K562 (cell line): ENCODE data around the gene FOSL2. TPM values are rescaled to one million over a fixed set of nuclear protein-coding genes. Genes with fewer than 3 reads are reported as not detected.

Experiments
- ATAC-seq: fragments of 200-7000 bp; cut with Tn5 transposase; 3 replicates; pipeline ENCODE4 v1.9.1; 2020; ENCODE audit warnings: moderate library complexity
- BruUV-seq: library from RNA; stranded (reverse); fragments of 400-500 nt; replicated peaks from 2 replicates; lab custom pipeline; 2021; lab: Mats Ljungman, UMichigan
- CTCF ChIA-PET: fragments of 300-600 bp; formaldehyde crosslinking; extraction: SDS; loops from one replicate; lab custom pipeline; 2021; ENCODE audit warnings: low intra/inter-chr PET ratio; lab: Yijun Ruan, JAX
- POLR2A ChIA-PET: fragments of 300-600, 350-650 bp; sonication (Branson Sonifier 250); formaldehyde crosslinking; extraction: SDS; loops from one replicate; lab custom pipeline; 2021; ENCODE audit warnings: antibody characterized with exemption, inconsistent platforms; lab: Yijun Ruan, JAX
- DNase-seq, 4 experiments: peaks; one replicate each; pipeline versions ENCODE4 v3.0.0 to v3.0.0-alpha.2; 2011 to 2018; ENCODE audit warnings: low spot score in 3 of 4, mixed read lengths in 3 of 4; ENCODE audit errors: extremely low read depth in 1 of 4
- FAIRE-seq: peaks from 2 replicates; lab custom pipeline; 2011; peaks lifted over from hg19 to GRCh38; lab: Jason Lieb, UNC
- H2AFZ ChIP-seq: 2 replicates; pipeline ENCODE4 v1.6.0; 2011; ENCODE audit warnings: low read depth, low read length, control low read depth, inconsistent platforms
- H3K27ac ChIP-seq: fragments of 200-600 bp; 3 replicates; pipeline ENCODE4 v1.8.0; 2011; ENCODE audit warnings: low read depth, mild to moderate bottlenecking, control low read depth, inconsistent platforms, low read length, moderate library complexity, mixed read lengths; ENCODE audit errors: extremely low read depth
- H3K27me3 ChIP-seq, 2 experiments: fragments of 300-600 bp in 1 of 2; 2 replicates in 1 of 2; 3 replicates in 1 of 2; pipeline versions ENCODE4 v1.6.0 to v1.8.0; 2011; ENCODE audit warnings: inconsistent platforms in 2 of 2, low read length in 2 of 2, mild to moderate bottlenecking in 1 of 2, mixed read lengths in 1 of 2, moderate library complexity in 1 of 2; ENCODE audit not compliant: control insufficient read depth in 2 of 2, insufficient read depth in 2 of 2
- H3K36me3 ChIP-seq: fragments of 300-600 bp; 3 replicates; pipeline ENCODE4 v1.8.0; 2011; ENCODE audit warnings: mild to moderate bottlenecking, low read length, inconsistent platforms; ENCODE audit not compliant: control insufficient read depth, insufficient read depth
- H3K4me1 ChIP-seq, 2 experiments: fragments of 200-600 bp in 1 of 2; replicated peaks in 1 of 2; 2 replicates in 1 of 2; 3 replicates in 1 of 2; pipeline versions ENCODE4 v1.5.1 to v1.8.0; 2011; ENCODE audit warnings: inconsistent platforms in 2 of 2, low read length in 2 of 2, mild to moderate bottlenecking in 1 of 2, mixed read lengths in 1 of 2, moderate library complexity in 1 of 2; ENCODE audit not compliant: control insufficient read depth in 2 of 2, insufficient read depth in 2 of 2
- H3K4me2 ChIP-seq: 2 replicates; pipeline ENCODE4 v1.6.1; 2011; ENCODE audit warnings: low read length, control low read depth, inconsistent platforms, mixed read lengths; ENCODE audit not compliant: insufficient read depth
- H3K4me3 ChIP-seq: fragments of 200-600 bp; sonication (generic), shearing (Covaris generic); 2 replicates; pipeline ENCODE4 v1.5.1; 2016; ENCODE audit warnings: control low read depth, inconsistent platforms
- H3K79me2 ChIP-seq: fragments of 200-600 bp; 3 replicates; pipeline ENCODE4 v1.8.0; 2011; ENCODE audit warnings: low read length, inconsistent platforms; ENCODE audit not compliant: control insufficient read depth, insufficient read depth
- H3K9ac ChIP-seq, 2 experiments: 2 replicates each; pipeline versions ENCODE4 v1.6.0 to v1.6.1; 2011; ENCODE audit warnings: low read depth in 2 of 2, low read length in 2 of 2, control low read depth in 1 of 2, inconsistent platforms in 1 of 2, mild to moderate bottlenecking in 1 of 2, mixed read lengths in 1 of 2; ENCODE audit not compliant: insufficient read depth in 1 of 2
- H3K9me1 ChIP-seq: one replicate; pipeline ENCODE4 v1.6.0; 2011; ENCODE audit warnings: inconsistent platforms, mild to moderate bottlenecking, low read length, moderate library complexity; ENCODE audit not compliant: control insufficient read depth, insufficient read depth
- H3K9me3 ChIP-seq: replicated peaks from 2 replicates; pipeline ENCODE4 v1.5.1; 2011; ENCODE audit warnings: low read depth, low read length, inconsistent platforms; ENCODE audit not compliant: control insufficient read depth, insufficient read depth
- H4K20me1 ChIP-seq: replicated peaks from 2 replicates; pipeline ENCODE4 v1.6.1; 2011; ENCODE audit warnings: low read length, inconsistent platforms, mixed read lengths; ENCODE audit not compliant: control insufficient read depth, insufficient read depth
- CTBP1 ChIP-seq: fragments of 450-650 bp; IDR thresholded peaks from 2 replicates; pipeline ENCODE4 v1.6.1; 2016; ENCODE audit warnings: borderline replicate concordance
- EHMT2 ChIP-seq: fragments of 450-650 bp; IDR thresholded peaks from 2 replicates; pipeline ENCODE4 v1.6.1; 2018; ENCODE audit warnings: antibody characterized with exemption
- EP300 ChIP-seq: IDR thresholded peaks from 2 replicates; pipeline ENCODE4 v1.6.1; 2012; ENCODE audit warnings: low read length, improper control_type of control experiment
- ESRRB ChIP-seq: fragments of 250-450 bp; sonication (Bioruptor Pico); IDR thresholded peaks from 2 replicates; pipeline ENCODE4 v1.5.0; 2020; ENCODE audit warnings: mild to moderate bottlenecking, moderate library complexity, borderline replicate concordance
- IRF2 ChIP-seq: sonication (generic); formaldehyde crosslinking; IDR thresholded peaks from 2 replicates; pipeline ENCODE4 v1.8.1; 2022; ENCODE audit warnings: mild to moderate bottlenecking, missing genetic modification reagents
- JUNB ChIP-seq: fragments of 450-650 bp; formaldehyde crosslinking; conservative IDR thresholded peaks from 2 replicates; pipeline ENCODE4 v1.4.0; 2020; ENCODE audit warnings: mild to moderate bottlenecking
- ZNF175 ChIP-seq: fragments of 200-800 bp; sonication (Bioruptor generic); IDR thresholded peaks from 2 replicates; pipeline ENCODE4 v1.6.1; 2016; ENCODE audit warnings: low read depth, mild to moderate bottlenecking, missing genetic modification characterization, missing compliant biosample characterization
- ZNF253 ChIP-seq: fragments of 250-450 bp; sonication (Bioruptor Pico); conservative IDR thresholded peaks from 2 replicates; pipeline ENCODE4 v1.6.1; 2021; ENCODE audit warnings: mild to moderate bottlenecking
- WGBS: fragments of 100-300 bp; shearing (Covaris generic); methylation state at CpG from one replicate; pipeline ENCODE4 v1.1.6; 2016; ENCODE audit warnings: low coverage, mixed read lengths; ENCODE audit not compliant: insufficient coverage; ENCODE audit errors: missing lambda C conversion rate; 5-methylcytosine and 5-hydroxymethylcytosine counted together
- in situ Hi-C: fragments of 300-500 bp; cut with MboI; formaldehyde crosslinking; loops from 4 replicates; pipeline ENCODE4 v1.15.0; 2018; ENCODE audit warnings: inconsistent platforms, mixed read lengths
- intact Hi-C: fragments of 100-400 bp; cut with micrococcal nuclease; formaldehyde crosslinking; loops from 2 replicates; pipeline ENCODE4 v1.14.2; 2022
- polyA plus RNA-seq, 8 experiments: library from polyadenylated mRNA; depleted of rRNA in 4 of 8; stranded (reverse) in 5 of 8; unstranded in 3 of 8; fragments of >200 nt; fragmentation: Nextera tagmentation in 2 of 8; fragmentation: Illumina TruSeq in 1 of 8; extraction: Ambion mirVana in 2 of 8; extraction: Trizol in 1 of 8; gene quantifications; 2 replicates each; pipeline versions ENCODE4 v1.2.1 to v1.2.3, GENCODE V29; 2011 to 2014; ENCODE audit warnings: inconsistent platforms in 1 of 8, missing spikeins in 1 of 8
- total RNA-seq, 7 experiments: library from RNA; depleted of rRNA in 6 of 7; stranded (reverse); fragments of >200 nt in 6 of 7; fragmentation: Illumina TruSeq in 2 of 7; extraction: Trizol in 2 of 7; gene quantifications; 2 replicates each; pipeline versions ENCODE4 v1.2.1 to v1.2.3, GENCODE V29; 2011 to 2021; ENCODE audit warnings: low replicate concordance in 1 of 7
- TF ChIP-seq, protein P1 (sequence below): IDR thresholded peaks from 2 replicates; pipeline ENCODE4 v1.6.1; 2016; ENCODE audit warnings: missing genetic modification characterization, missing compliant biosample characterization

The FOSL2 gene
- total and polyA plus RNA-seq, 9 of the 15 experiments (the other 6 are each of a cell fraction or from before 2014, with no cell fraction given): 0.04 to 2.9 (median 0.80) TPM

DNA sequence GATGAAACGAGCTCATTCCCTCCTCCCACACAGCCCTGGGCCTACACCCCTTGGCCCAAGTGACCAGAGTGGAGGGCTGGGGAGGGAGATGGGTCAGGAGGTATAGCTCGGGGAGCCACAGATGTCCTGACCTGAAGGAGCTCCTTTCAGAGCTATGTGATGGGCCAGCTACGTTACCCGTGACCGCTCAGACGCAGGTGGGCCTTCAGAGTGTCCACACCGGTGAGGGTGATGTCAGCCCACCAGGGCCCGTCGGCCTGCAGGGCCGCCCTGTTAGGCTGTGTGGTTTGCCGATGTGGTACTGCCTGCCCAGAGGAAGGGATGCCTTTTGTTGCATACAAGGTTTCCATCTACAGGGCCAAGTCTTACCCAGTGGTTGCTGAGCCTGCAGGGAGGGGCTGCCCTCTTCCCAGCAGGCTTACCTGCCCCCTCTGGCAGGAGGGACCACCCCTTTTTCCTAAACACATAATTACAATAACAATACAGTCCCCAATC is 41.8 kb upstream of the FOSL2 start:
- Histone ChIP-seq H3K27me3 (no peaks in the 10 kb centered on the region), H3K9me1 (no peaks in the 10 kb centered on the region), H3K36me3 (no peaks in the 10 kb centered on the region), H4K20me1 (no peaks in the 10 kb centered on the region), H3K79me2 (no peaks in the 10 kb centered on the region), H3K4me3 (no peak overlapping the region), H3K9me3 (no peaks in the 10 kb centered on the region), H3K9ac (no peak overlapping the region), H3K4me1 (peaks cover 12 to 48% of the 10 kb centered on the region in 2 experiments), H2AFZ (no peak overlapping the region), H3K27ac (no peak overlapping the region), H3K4me2 (no peak overlapping the region)
- ChIA-PET CTCF (no interaction called here), POLR2A (interaction anchor here (1.8 kb wide), 1 partner anchor 10 kb away, joined by 6 read pairs; no protein-coding TSS in a partner anchor)
- intact Hi-C loops: no loop called here
- no peak for TF ChIP-seq EP300
- TF ChIP-seq ESRRB: no peak
- DNase-seq (no peak), FAIRE-seq (no peak), ATAC-seq (no peak)
- WGBS: 71% methylated on average over 11 of the region's 11 CpGs
- in situ Hi-C loops: no loop called here
- BruUV-seq: no TSS peak

DNA sequence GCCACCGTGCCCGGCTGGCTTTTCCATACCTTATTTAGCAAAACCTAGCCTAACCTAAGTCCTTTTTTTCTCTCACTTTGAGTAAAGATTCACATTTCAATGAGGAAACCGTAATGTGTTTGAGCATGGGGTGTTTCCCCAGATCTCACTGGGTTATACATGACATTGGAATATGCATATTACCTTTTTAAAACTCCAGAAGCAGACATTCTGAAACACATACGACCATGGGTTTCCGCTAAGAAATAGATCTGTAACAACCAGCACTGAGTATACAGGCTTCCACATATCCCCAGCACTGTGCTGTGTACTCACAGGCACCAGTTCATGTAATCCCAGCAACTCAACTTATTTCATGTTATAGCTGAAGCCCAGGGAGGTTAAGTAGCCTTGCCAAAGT is 41.0 kb upstream of the FOSL2 start:
- Histone ChIP-seq H3K9me3 (no peaks in the 10 kb centered on the region), H3K4me2 (no peak overlapping the region), H3K27me3 (no peaks in the 10 kb centered on the region), H3K79me2 (no peaks in the 10 kb centered on the region), H3K27ac (no peak overlapping the region), H3K9me1 (no peaks in the 10 kb centered on the region), H3K4me3 (no peak overlapping the region), H3K9ac (no peak overlapping the region), H4K20me1 (no peaks in the 10 kb centered on the region), H2AFZ (no peak overlapping the region), H3K36me3 (no peaks in the 10 kb centered on the region), H3K4me1 (peaks cover 20 to 54% of the 10 kb centered on the region in 2 experiments)
- CTCF ChIA-PET: no interaction called here
- BruUV-seq: no TSS peak
- no peak for FAIRE-seq
- in situ Hi-C loops: no loop called here
- intact Hi-C loops: no loop called here
- no peak for DNase-seq
- WGBS: 59% methylated on average over 5 of the region's 5 CpGs
- POLR2A ChIA-PET: interaction anchor here (1.0 to 1.1 kb wide), 2 partner anchors 9 to 18 kb away, joined by 3 read pairs; no protein-coding TSS in a partner anchor
- no peak for ATAC-seq
- no peak for TF ChIP-seq CTBP1
- no peak for TF ChIP-seq IRF2 (CRISPR knock-in tag)
- no peak for TF ChIP-seq EHMT2
- TF ChIP-seq JUNB: no peak
- TF ChIP-seq, protein P1, sequence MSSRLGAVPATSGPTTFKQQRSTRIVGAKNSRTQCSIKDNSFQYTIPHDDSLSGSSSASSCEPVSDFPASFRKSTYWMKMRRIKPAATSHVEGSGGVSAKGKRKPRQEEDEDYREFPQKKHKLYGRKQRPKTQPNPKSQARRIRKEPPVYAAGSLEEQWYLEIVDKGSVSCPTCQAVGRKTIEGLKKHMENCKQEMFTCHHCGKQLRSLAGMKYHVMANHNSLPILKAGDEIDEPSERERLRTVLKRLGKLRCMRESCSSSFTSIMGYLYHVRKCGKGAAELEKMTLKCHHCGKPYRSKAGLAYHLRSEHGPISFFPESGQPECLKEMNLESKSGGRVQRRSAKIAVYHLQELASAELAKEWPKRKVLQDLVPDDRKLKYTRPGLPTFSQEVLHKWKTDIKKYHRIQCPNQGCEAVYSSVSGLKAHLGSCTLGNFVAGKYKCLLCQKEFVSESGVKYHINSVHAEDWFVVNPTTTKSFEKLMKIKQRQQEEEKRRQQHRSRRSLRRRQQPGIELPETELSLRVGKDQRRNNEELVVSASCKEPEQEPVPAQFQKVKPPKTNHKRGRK: no peak
- TF ChIP-seq ZNF175 (CRISPR knock-in tag): no peak
- no peak for TF ChIP-seq ZNF253
